IMR-90 (cell line): Measurements from ENCODE around the gene MRPL4. TPM values are rescaled to one million over a fixed set of nuclear protein-coding genes. Genes with fewer than 3 reads are reported as not detected.

Experiments used
- ATAC-seq: fragments of 200-7000 bp; cut with Tn5 transposase; 2 replicates; pipeline ENCODE4 v1.9.1; 2020; ENCODE audit warnings: low read depth, mild to moderate bottlenecking, moderate library complexity
- BruUV-seq: library from RNA; stranded (reverse); fragments of 400-500 nt; replicated peaks from 2 replicates; lab custom pipeline; 2021; lab: Mats Ljungman, UMichigan
- CTCF ChIA-PET: fragments of 300-600 bp; formaldehyde crosslinking; extraction: SDS; loops from one replicate; lab custom pipeline; 2021; ENCODE audit warnings: antibody characterized with exemption; lab: Yijun Ruan, JAX
- POLR2A ChIA-PET: fragments of 300-600 bp; sonication (Branson Sonifier 250); formaldehyde crosslinking; loops from one replicate; lab custom pipeline; 2022; ENCODE audit warnings: antibody characterized with exemption; ENCODE audit not compliant: unreplicated experiment; lab: Charles Lee
- DNase-seq: peaks from one replicate; pipeline ENCODE4 v3.0.0; 2013
- H2AFZ ChIP-seq: replicated peaks from 2 replicates; pipeline ENCODE3; 2013; ENCODE audit warnings: low read length, mild to moderate bottlenecking; ENCODE audit not compliant: poor library complexity
- H2AK5ac ChIP-seq: 2 replicates; pipeline ENCODE4 v1.6.1; 2013; ENCODE audit warnings: low read depth, low read length, inconsistent platforms
- H2AK9ac ChIP-seq: replicated peaks from 2 replicates; pipeline ENCODE3; 2013; ENCODE audit warnings: mild to moderate bottlenecking, low read depth, low read length, moderate library complexity; ENCODE audit not compliant: poor library complexity
- H2BK120ac ChIP-seq: 2 replicates; pipeline ENCODE4 v1.6.1; 2013; ENCODE audit warnings: low read depth, low read length, inconsistent platforms
- H2BK15ac ChIP-seq: 3 replicates; pipeline ENCODE4 v1.6.1; 2013; ENCODE audit warnings: low read depth, low read length, inconsistent platforms
- H2BK20ac ChIP-seq: 2 replicates; pipeline ENCODE4 v1.6.1; 2013; ENCODE audit warnings: low read depth, mild to moderate bottlenecking, inconsistent platforms, low read length, moderate library complexity
- H2BK5ac ChIP-seq: 2 replicates; pipeline ENCODE4 v1.6.1; 2013; ENCODE audit warnings: mild to moderate bottlenecking, low read depth, low read length, inconsistent platforms; ENCODE audit not compliant: poor library complexity, severe bottlenecking
- H3K14ac ChIP-seq: replicated peaks from 2 replicates; pipeline ENCODE4 v1.6.1; 2013; ENCODE audit warnings: low read depth, low read length, inconsistent platforms
- H3K18ac ChIP-seq: 2 replicates; pipeline ENCODE4 v1.6.1; 2013; ENCODE audit warnings: low read depth, low read length, control low read depth
- H3K23ac ChIP-seq: 2 replicates; pipeline ENCODE4 v1.6.1; 2013; ENCODE audit warnings: low read depth, low read length, inconsistent platforms
- H3K27ac ChIP-seq: 2 replicates; pipeline ENCODE4 v1.5.1; 2013; ENCODE audit warnings: mild to moderate bottlenecking, control low read depth, low read length; ENCODE audit not compliant: insufficient read depth
- H3K27me3 ChIP-seq: 2 replicates; pipeline ENCODE4 v1.6.1; 2013; ENCODE audit warnings: low read length; ENCODE audit not compliant: control insufficient read depth, insufficient read depth
- H3K36me3 ChIP-seq: 2 replicates; pipeline ENCODE4 v1.6.1; 2013; ENCODE audit warnings: low read length, mixed read lengths; ENCODE audit not compliant: control insufficient read depth, insufficient read depth
- H3K4ac ChIP-seq: 2 replicates; pipeline ENCODE4 v1.6.1; 2013; ENCODE audit warnings: low read depth, low read length, inconsistent platforms
- H3K4me1 ChIP-seq: 2 replicates; pipeline ENCODE4 v1.6.1; 2013; ENCODE audit warnings: low read length, mixed read lengths; ENCODE audit not compliant: control insufficient read depth, insufficient read depth
- H3K4me2 ChIP-seq: 2 replicates; pipeline ENCODE4 v1.6.1; 2013; ENCODE audit warnings: low read depth, mild to moderate bottlenecking, control low read depth, low read length, moderate library complexity
- H3K4me3 ChIP-seq: 2 replicates; pipeline ENCODE4 v1.5.1; 2013; ENCODE audit warnings: low read depth, mild to moderate bottlenecking, control low read depth, low read length, moderate library complexity; ENCODE audit not compliant: insufficient read depth
- H3K56ac ChIP-seq: 2 replicates; pipeline ENCODE4 v1.6.1; 2013; ENCODE audit warnings: low read length, inconsistent platforms; ENCODE audit not compliant: insufficient read depth; ENCODE audit errors: extremely low read depth
- H3K79me1 ChIP-seq, 2 experiments: 2 replicates each; pipeline ENCODE4 v1.6.1; 2013; ENCODE audit warnings: low read length in 2 of 2, inconsistent platforms in 1 of 2, low read depth in 1 of 2
- H3K9ac ChIP-seq: 2 replicates; pipeline ENCODE4 v1.6.1; 2013; ENCODE audit warnings: low read depth, low read length, control low read depth
- H3K9me1 ChIP-seq: 2 replicates; pipeline ENCODE4 v1.6.1; 2013; ENCODE audit warnings: low read length, inconsistent platforms; ENCODE audit not compliant: insufficient read depth
- H3K9me3 ChIP-seq: 2 replicates; pipeline ENCODE4 v1.6.1; 2013; ENCODE audit warnings: low read length; ENCODE audit not compliant: control insufficient read depth, insufficient read depth
- H4K20me1 ChIP-seq: 2 replicates; pipeline ENCODE4 v1.6.1; 2013; ENCODE audit warnings: low read length, inconsistent platforms; ENCODE audit not compliant: insufficient read depth
- H4K5ac ChIP-seq: 2 replicates; pipeline ENCODE4 v1.6.1; 2013; ENCODE audit warnings: mild to moderate bottlenecking, low read depth, low read length, control low read depth
- H4K8ac ChIP-seq, 2 experiments: 2 replicates each; pipeline ENCODE4 v1.6.1; 2013; ENCODE audit warnings: low read depth in 2 of 2, low read length in 2 of 2, control low read depth in 1 of 2, inconsistent platforms in 1 of 2
- H4K91ac ChIP-seq: 2 replicates; pipeline ENCODE4 v1.6.1; 2013; ENCODE audit warnings: low read depth, low read length, inconsistent platforms; ENCODE audit not compliant: insufficient read depth
- CHD1 ChIP-seq: IDR thresholded peaks from 2 replicates; pipeline ENCODE4 v1.6.1; 2012; ENCODE audit warnings: low read depth, low read length, improper control_type of control experiment
- NFE2L2 ChIP-seq: fragments of 150-350 bp; IDR thresholded peaks from 2 replicates; pipeline ENCODE4 v1.6.1; 2016; ENCODE audit warnings: low read depth, mild to moderate bottlenecking, low read length
- RAD21 ChIP-seq: IDR thresholded peaks from 2 replicates; pipeline ENCODE4 v1.6.1; 2012; ENCODE audit warnings: low read length, improper control_type of control experiment
- USF2 ChIP-seq: fragments of 150-350 bp; IDR thresholded peaks from 2 replicates; pipeline ENCODE4 v1.6.1; 2017; ENCODE audit warnings: mild to moderate bottlenecking, antibody characterized with exemption, low read length, low read depth
- WGBS, 2 experiments: methylation state at CpG; one replicate each; pipeline versions ENCODE4 v1.1.5 to v1.1.7; 2013; ENCODE audit warnings: missing lambda C conversion rate in 2 of 2; ENCODE audit not compliant: insufficient read length in 1 of 2; ENCODE audit errors: extremely low coverage in 2 of 2; 5-methylcytosine and 5-hydroxymethylcytosine counted together
- dilution Hi-C: fragments of 300-500 bp; cut with HindIII; formaldehyde crosslinking; loops from one replicate; pipeline ENCODE4 v1.14.3; 2018; ENCODE audit warnings: low sequenced_read_pairs; ENCODE audit not compliant: unreplicated experiment
- in situ Hi-C: fragments of 300-500 bp; cut with MboI; formaldehyde crosslinking; loops from 3 replicates; pipeline ENCODE4 v1.14.3; 2019; ENCODE audit warnings: low sequenced_read_pairs, inconsistent platforms, mixed read lengths
- intact Hi-C: fragments of 100-400 bp; cut with micrococcal nuclease; formaldehyde crosslinking; loops from 2 replicates; pipeline ENCODE4 v1.10.0; 2022
- polyA plus RNA-seq, 3 experiments: library from polyadenylated mRNA; depleted of rRNA; stranded (reverse); fragments of >200 nt; gene quantifications; 2 replicates each; pipeline ENCODE4 v1.2.3, GENCODE V29; 2012; ENCODE audit warnings: low replicate concordance in 1 of 3
- total RNA-seq: library from RNA; depleted of rRNA; stranded (reverse); fragments of >200 nt; gene quantifications from 2 replicates; pipeline ENCODE4 v1.2.3, GENCODE V29; 2012

MRPL4 gene
- total and polyA plus RNA-seq, 2 of the 4 experiments (the other 2 are of a cell fraction) = 32.8 to 108 TPM

DNA sequence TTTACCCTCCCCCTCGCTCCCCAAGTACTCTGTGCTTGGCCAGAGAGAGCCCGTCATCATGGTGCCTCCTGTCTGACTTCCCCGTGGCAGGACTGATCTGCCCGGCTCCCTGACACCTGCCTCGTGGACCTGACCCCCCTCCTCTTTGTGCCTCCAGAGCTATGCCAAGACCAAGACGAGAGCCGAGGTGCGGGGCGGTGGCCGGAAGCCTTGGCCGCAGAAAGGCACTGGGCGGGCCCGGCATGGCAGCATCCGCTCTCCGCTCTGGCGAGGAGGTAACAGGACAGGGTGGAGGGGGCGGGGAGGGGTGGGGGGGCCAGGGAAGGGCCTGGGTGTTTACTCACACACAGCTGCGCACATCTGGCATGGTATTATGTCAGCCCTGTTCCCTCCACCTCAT lies 4.5 kb downstream of the MRPL4 start:
- Histone ChIP-seq H2BK5ac (no peak overlapping the region), H3K9me3 (no peaks in the 10 kb centered on the region), H4K20me1 (no peaks in the 10 kb centered on the region), H3K4me2 (no peak overlapping the region), H4K8ac (no peak overlapping the region), H3K18ac (no peak overlapping the region), H3K79me1 (peaks cover 10 to 26% of the 10 kb centered on the region in 2 experiments), H2AK9ac (no peak overlapping the region), H3K4me1 (0 out of 2 replicates have a peak, but pooled peaks cover 2% of the 10 kb centered on the region), H3K36me3 (peaks cover 36% of the 10 kb centered on the region), H3K9ac (no peak overlapping the region), H3K14ac (no peak overlapping the region), H2BK20ac (no peak overlapping the region), H2BK15ac (no peak overlapping the region), H3K23ac (no peak overlapping the region), H2BK120ac (no peak overlapping the region), H4K5ac (no peak overlapping the region), H3K4ac (no peak overlapping the region), H3K56ac (no peak overlapping the region), H3K27me3 (no peaks in the 10 kb centered on the region), H2AFZ (no peak overlapping the region), H3K4me3 (no peak overlapping the region), H3K27ac (no peak overlapping the region), H3K9me1 (no peaks in the 10 kb centered on the region), H2AK5ac (no peak overlapping the region), H4K91ac (no peak overlapping the region)
- no peak for TF ChIP-seq NFE2L2
- no peak for TF ChIP-seq CHD1
- no peak for TF ChIP-seq RAD21
- no peak for TF ChIP-seq USF2
- intact Hi-C loops = loop anchor here (10.0 kb wide), 1 partner anchor 232 kb away; no protein-coding TSS in a partner anchor
- DNase-seq (no peak), ATAC-seq (no peak)
- 94% methylated on average over 3 of the region's 18 CpGs; no CpG with 5 or more reads in 1 of the 2 experiments for WGBS, 2 experiments
- no TSS peak for BruUV-seq
- in situ Hi-C loops = no loop called here
- CTCF ChIA-PET = no interaction called here
- dilution Hi-C loops = no loop called here
- POLR2A ChIA-PET = no interaction called here
